GM10266 (cell line): ENCODE results near the gene PRSS53.

Experiments
- DNase-seq: peaks from one replicate; pipeline ENCODE4 v3.0.0; 2012; ENCODE audit errors: extremely low spot score
- CTCF ChIP-seq: IDR thresholded peaks from 2 replicates; pipeline ENCODE4 v1.5.1; 2012; ENCODE audit warnings: mild to moderate bottlenecking, low read depth; ENCODE audit not compliant: control insufficient read depth, insufficient read depth; ENCODE audit errors: missing control alignments

Gene PRSS53

DNA sequence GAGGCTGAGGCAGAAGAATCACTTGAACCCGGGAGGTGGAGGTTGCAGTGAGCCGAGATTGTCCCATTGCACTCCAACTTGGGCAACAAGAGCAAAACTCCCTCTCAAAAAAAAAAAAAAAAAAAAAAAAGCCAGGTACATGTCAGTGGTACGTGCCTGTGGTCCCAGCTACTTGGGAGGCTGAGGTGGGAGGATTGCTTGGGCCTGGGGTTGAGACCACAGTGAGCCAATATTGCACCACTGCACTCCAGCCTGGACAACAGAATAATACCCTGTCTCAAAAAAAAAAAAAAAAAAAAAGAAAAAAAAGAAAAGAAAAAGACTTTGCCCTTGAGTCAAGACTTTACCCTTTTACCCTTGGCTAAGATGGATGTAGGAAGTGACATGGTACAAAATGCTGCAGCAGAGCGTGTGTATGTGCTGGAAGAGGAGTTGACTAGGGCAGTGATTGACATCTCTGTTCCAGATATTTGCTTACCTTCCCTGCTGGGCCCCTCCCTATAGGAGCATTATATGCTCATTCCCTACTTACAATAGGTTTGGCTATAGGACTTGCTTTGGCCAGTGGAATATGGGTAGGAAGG, 44.8 kb downstream of the PRSS53 start:
- no peak for TF ChIP-seq CTCF
- DNase-seq, result no peak

GRCh38 chr16:31043352-31043751, 45.4 kb downstream of the PRSS53 start:
- DNase-seq, result no peak
- TF ChIP-seq CTCF, result no peak

- no peak for DNase-seq
- no peak for TF ChIP-seq CTCF
Measured at GRCh38 chr16:31042866-31043265, 45.9 kb downstream of the PRSS53 start.

GRCh38 chr16:31038993-31039392, 49.8 kb downstream of the PRSS53 start:
- no peak for DNase-seq
- TF ChIP-seq CTCF, result no peak

GRCh38 chr16:31036691-31037090, 52.1 kb downstream of the PRSS53 start:
- DNase-seq, result no peak
- TF ChIP-seq CTCF, result no peak

- TF ChIP-seq CTCF, result no peak
- peak; percentile 95 for DNase-seq
Measured at GRCh38 chr16:31033709-31034492, 54.8 kb downstream of the PRSS53 start.
